ENCODE measurements around the gene TCFL5.

TCFL5 gene

DNA sequence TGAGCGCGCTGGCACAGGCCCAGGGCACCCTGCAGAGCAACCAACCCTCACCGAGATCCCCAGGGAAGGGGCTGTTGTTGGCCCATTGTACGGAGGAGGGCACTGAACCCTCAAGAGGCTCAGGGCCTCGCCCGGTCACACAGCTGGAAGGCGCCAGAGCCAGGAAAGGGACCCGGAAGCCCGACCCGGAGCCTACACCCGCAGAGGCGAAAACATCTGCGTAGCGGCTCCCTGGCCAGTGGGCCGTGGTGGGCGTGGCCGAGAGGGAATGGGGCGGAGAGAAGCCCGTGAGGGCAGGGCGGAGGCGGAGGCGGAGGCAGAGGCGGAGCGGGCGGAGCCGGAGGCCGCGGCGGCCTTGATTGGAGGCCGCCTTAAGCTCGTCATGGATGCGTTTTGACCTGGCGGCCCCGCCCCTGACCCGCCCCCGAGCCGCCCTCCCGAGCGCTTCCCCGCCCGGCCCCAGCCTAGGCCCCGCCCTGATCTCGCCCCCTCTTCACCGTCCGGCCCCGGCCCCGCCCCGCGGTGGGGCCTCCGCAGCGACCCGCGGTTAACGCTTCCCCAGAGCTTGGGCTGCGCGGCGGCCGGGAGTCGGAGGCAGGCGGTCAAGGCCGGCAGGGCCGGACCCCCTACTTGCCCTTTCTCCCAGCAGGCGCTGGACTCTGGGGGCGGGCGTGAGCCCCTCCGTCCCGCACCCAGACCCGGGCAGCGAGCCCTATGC lies 67.5 kb downstream of the TCFL5 start:
- no peaks in the 10 kb centered on the region for H3K9me3 ChIP-seq (ENCODE audit: control extremely low read depth in 1 of 5, control insufficient read depth in 4 of 5, insufficient read depth in 2 of 5, low read depth in 1 of 5, low read length in 4 of 5)
- no peaks in the 10 kb centered on the region for H3K27me3 ChIP-seq (replicated peaks in 2 of 5; ENCODE audit: control insufficient read depth in 4 of 5, insufficient read depth in 5 of 5, low read length in 4 of 5)
- H3K27ac ChIP-seq (ENCODE audit: insufficient read depth in 1 of 2, low read depth in 1 of 2, low read length in 2 of 2, poor library complexity in 1 of 2, severe bottlenecking in 2 of 2) = peak overlapping the region in 1 of 2 experiments; percentile 73
- H3K4me1 ChIP-seq (ENCODE audit: control extremely low read depth in 1 of 4, control insufficient read depth in 4 of 4, insufficient read depth in 4 of 4, low read length in 3 of 4) = peaks cover 0 to 40% (median 39%) of the 10 kb centered on the region in 4 experiments
- POLR2A ChIA-PET = no interaction called here
- DNase-seq = peak; percentile 90 to 95 (median 95)
- peak overlapping the region in 6 of 7 experiments; percentile 64 to 88 (median 74) for H3K4me3 ChIP-seq (ENCODE audit: control insufficient read depth in 1 of 7, extremely low read depth in 1 of 7, insufficient read depth in 4 of 7, low read depth in 2 of 7, low read length in 6 of 7)
- H3K36me3 ChIP-seq (ENCODE audit: control insufficient read depth in 4 of 4, insufficient read depth in 4 of 4, low read length in 3 of 4) = peaks cover 3 to 17% (median 11%) of the 10 kb centered on the region in 4 experiments
- CTCF ChIA-PET = interaction anchor here (1.2 to 2.0 kb wide), 4 partner anchors 15 to 206 kb away, joined by 3 to 6 read pairs (median 4); no protein-coding TSS in a partner anchor
- WGBS (ENCODE audit: insufficient coverage) = 1% methylated on average over 49 of the region's 69 CpGs

DNA sequence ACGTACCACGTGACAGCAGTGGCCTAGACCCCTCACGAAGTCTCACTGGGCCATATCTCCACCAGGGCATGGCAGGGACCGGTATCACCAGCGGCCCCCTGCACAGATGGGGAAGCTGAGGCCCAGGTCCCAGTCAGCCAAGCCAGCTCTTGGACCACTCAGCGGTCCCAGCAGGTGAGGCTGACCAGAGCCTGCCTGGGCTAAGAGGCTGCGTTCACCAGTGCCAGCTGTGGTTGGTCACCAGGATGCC lies 67.9 kb downstream of the TCFL5 start:
- 72% methylated on average over 7 of the region's 7 CpGs for WGBS (ENCODE audit: insufficient coverage)
- POLR2A ChIA-PET = no interaction called here
- Histone ChIP-seq H3K4me3 (ENCODE audit: control insufficient read depth in 1 of 7, extremely low read depth in 1 of 7, insufficient read depth in 4 of 7, low read depth in 2 of 7, low read length in 6 of 7) (peak overlapping the region in 4 of 7 experiments; percentile 6 to 60 (median 51)), H3K4me1 (ENCODE audit: control extremely low read depth in 1 of 4, control insufficient read depth in 4 of 4, insufficient read depth in 4 of 4, low read length in 3 of 4) (peaks cover 0 to 40% (median 39%) of the 10 kb centered on the region in 4 experiments), H3K27ac (ENCODE audit: insufficient read depth in 1 of 2, low read depth in 1 of 2, low read length in 2 of 2, poor library complexity in 1 of 2, severe bottlenecking in 2 of 2) (peak overlapping the region in 1 of 2 experiments; percentile 58), H3K36me3 (ENCODE audit: control insufficient read depth in 4 of 4, insufficient read depth in 4 of 4, low read length in 3 of 4) (peaks cover 0 to 12% (median 6%) of the 10 kb centered on the region in 4 experiments), H3K9me3 (ENCODE audit: control extremely low read depth in 1 of 5, control insufficient read depth in 4 of 5, insufficient read depth in 2 of 5, low read depth in 1 of 5, low read length in 4 of 5) (no peaks in the 10 kb centered on the region), H3K27me3 (replicated peaks in 2 of 5; ENCODE audit: control insufficient read depth in 4 of 5, insufficient read depth in 5 of 5, low read length in 4 of 5) (no peaks in the 10 kb centered on the region)
- peak in 1 of 3 donors; percentile 23 for DNase-seq
- CTCF ChIA-PET = interaction anchor here (1.2 to 2.0 kb wide), 4 partner anchors 15 to 206 kb away, joined by 3 to 6 read pairs (median 4); no protein-coding TSS in a partner anchor

DNA sequence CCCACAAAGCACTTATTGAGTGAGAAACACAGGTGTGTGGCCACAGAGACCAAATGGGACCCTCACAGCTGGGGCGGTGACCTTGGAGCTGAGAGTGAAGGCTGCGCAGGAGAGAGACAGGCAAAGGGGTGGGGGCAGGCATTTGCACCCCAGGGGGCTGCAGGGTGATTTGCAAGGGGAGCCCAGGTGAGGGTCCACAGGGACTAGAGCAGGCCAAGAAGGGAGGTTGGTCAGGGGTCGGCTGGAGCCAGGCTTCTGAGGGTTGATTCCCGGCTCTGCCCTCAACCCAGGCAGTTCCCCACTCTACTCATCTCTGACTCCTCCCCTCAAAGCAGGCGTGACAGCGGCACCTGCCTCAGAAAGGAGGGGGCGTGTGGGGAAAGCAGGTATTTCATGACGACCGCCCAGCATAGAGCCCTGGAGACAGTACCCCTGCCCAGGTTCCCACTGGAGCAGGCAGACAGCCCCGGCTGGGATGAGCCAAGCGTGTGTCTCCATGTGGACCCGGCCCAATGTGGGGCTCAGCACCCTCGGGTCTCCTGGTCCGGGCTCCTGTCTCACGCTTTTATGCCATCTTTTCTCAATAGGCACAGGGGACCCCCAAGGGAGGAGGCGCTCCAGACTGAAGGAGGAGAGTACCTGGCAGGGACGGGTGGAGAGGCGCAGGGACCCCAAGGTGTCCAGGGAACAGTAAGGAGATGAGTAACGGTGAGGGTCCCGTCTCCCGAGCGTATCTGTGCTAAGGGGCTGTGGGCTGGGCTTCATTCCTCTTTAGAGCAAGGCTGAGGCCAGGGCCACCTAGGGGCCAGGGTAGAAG lies 68.5 kb downstream of the TCFL5 start:
- Histone ChIP-seq H3K36me3 (ENCODE audit: control insufficient read depth in 4 of 4, insufficient read depth in 4 of 4, low read length in 3 of 4) (peaks cover 0 to 7% (median 2%) of the 10 kb centered on the region in 4 experiments), H3K27me3 (replicated peaks in 2 of 5; ENCODE audit: control insufficient read depth in 4 of 5, insufficient read depth in 5 of 5, low read length in 4 of 5) (no peaks in the 10 kb centered on the region), H3K9me3 (ENCODE audit: control extremely low read depth in 1 of 5, control insufficient read depth in 4 of 5, insufficient read depth in 2 of 5, low read depth in 1 of 5, low read length in 4 of 5) (no peaks in the 10 kb centered on the region), H3K4me3 (ENCODE audit: control insufficient read depth in 1 of 7, extremely low read depth in 1 of 7, insufficient read depth in 4 of 7, low read depth in 2 of 7, low read length in 6 of 7) (peak overlapping the region in 1 of 7 experiments; percentile 60), H3K27ac (ENCODE audit: insufficient read depth in 1 of 2, low read depth in 1 of 2, low read length in 2 of 2, poor library complexity in 1 of 2, severe bottlenecking in 2 of 2) (peak overlapping the region in 1 of 2 experiments; percentile 58), H3K4me1 (ENCODE audit: control extremely low read depth in 1 of 4, control insufficient read depth in 4 of 4, insufficient read depth in 4 of 4, low read length in 3 of 4) (peaks cover 0 to 40% (median 39%) of the 10 kb centered on the region in 4 experiments)
- ChIA-PET CTCF (interaction anchor here (1.1 to 2.2 kb wide), 13 partner anchors 10 to 293 kb away, joined by 3 to 13 read pairs (median 3); no protein-coding TSS in a partner anchor), POLR2A (no interaction called here)
- DNase-seq = no peak
- WGBS (ENCODE audit: insufficient coverage) = 92% methylated on average over 19 of the region's 22 CpGs

DNA sequence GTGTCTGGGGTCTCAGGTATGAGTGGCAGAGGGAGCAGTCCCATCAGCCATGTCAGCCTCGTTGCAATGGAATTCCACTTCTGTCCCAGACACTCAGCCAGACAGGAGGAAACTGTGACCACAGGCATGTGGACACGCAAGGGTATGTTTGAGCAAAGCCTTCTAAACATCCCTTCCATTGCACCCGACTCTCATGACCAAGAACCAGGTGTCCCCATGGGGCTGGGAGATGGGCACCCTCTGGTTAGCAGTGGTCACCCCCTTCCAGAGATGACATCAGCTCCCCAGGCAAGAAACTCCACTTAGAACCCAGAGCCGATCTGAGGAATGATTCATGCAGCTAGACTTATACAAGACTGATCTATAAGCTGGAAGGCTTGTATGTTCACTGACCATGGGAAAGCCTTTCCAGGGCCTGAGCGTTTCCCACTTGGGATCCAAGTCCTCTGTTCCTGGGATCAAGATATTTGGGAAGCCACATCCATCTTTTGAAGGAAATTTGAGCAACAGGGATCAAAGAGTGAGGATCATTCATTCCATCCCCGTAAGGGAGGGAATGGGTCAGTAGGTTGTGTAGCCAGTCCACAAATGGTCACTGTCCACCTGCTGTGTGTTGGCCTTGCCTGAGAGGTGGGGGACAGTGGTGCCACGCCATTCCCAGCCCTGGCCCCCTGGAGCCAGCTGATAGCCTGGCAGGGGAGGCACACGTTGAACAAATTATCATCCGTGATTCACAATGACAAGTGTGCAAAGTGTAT lies 69.3 kb downstream of the TCFL5 start:
- CTCF ChIA-PET = interaction anchor here (0.7 to 2.2 kb wide), 18 partner anchors 10 to 293 kb away, joined by 3 to 13 read pairs (median 5); no protein-coding TSS in a partner anchor
- no peaks in the 10 kb centered on the region for H3K27me3 ChIP-seq (replicated peaks in 2 of 5; ENCODE audit: control insufficient read depth in 4 of 5, insufficient read depth in 5 of 5, low read length in 4 of 5)
- H3K4me1 ChIP-seq (ENCODE audit: control extremely low read depth in 1 of 4, control insufficient read depth in 4 of 4, insufficient read depth in 4 of 4, low read length in 3 of 4) = peaks cover 0 to 45% (median 35%) of the 10 kb centered on the region in 4 experiments
- H3K4me3 ChIP-seq (ENCODE audit: control insufficient read depth in 1 of 7, extremely low read depth in 1 of 7, insufficient read depth in 4 of 7, low read depth in 2 of 7, low read length in 6 of 7) = no peak overlapping the region
- no peaks in the 10 kb centered on the region for H3K36me3 ChIP-seq (ENCODE audit: control insufficient read depth in 4 of 4, insufficient read depth in 4 of 4, low read length in 3 of 4)
- H3K9me3 ChIP-seq (ENCODE audit: control extremely low read depth in 1 of 5, control insufficient read depth in 4 of 5, insufficient read depth in 2 of 5, low read depth in 1 of 5, low read length in 4 of 5) = no peaks in the 10 kb centered on the region
- POLR2A ChIA-PET = interaction anchor here (0.7 kb wide), 1 partner anchor 123 kb away, joined by 3 read pairs; no protein-coding TSS in a partner anchor
- no peak overlapping the region for H3K27ac ChIP-seq (ENCODE audit: insufficient read depth in 1 of 2, low read depth in 1 of 2, low read length in 2 of 2, poor library complexity in 1 of 2, severe bottlenecking in 2 of 2)
- DNase-seq = no peak
- WGBS (ENCODE audit: insufficient coverage) = 86% methylated on average over 9 of the region's 9 CpGs

DNA sequence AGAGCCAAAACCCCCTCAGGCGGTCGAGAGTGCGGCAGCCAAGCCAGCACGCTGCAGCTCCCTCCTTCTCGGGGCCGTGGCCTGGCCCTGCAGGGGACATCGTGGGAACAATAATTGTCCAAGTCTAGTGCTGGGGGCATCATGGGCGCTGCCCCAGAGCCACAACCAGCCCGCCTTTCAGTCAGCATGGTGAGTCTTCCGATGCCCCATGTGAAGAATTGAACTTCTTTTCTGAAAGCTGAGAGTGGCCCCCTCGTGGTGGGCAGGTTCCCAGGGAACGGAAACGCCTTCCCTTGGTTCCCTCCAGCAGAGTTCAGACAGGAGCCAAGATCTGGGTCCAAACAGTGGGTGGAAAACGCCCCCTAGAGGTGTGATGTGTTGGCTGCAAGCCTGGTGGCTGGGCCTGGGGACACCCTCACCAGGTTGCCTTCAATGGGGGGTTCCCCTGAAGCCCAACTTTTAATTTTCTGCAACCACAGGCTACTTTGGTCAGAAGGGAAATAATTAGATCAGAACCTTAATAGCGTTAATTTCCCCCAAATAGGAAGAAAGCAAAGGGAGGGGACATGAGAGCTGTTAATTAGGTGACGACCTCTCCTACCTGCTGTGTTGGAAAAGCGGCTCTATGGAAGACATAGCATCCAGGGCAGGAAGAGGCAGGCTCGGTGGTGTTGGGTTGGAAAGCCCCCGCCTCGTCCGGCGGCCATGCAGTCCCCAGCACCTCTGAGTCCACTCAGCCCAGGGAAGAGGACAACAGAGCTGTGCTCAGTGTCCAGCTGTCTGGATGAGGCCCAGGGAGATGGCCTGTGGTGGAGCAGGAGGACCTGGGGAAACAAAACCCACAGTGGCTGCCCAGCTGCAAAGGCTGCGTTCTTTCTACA lies 70.1 kb downstream of the TCFL5 start:
- ChIA-PET POLR2A (interaction anchor here (0.6 to 0.7 kb wide), 2 partner anchors 105 to 122 kb away, joined by 3 read pairs; no protein-coding TSS in a partner anchor), CTCF (interaction anchor here (0.7 to 2.2 kb wide), 25 partner anchors 9 to 292 kb away, joined by 3 to 13 read pairs (median 3); partner anchors contain the start of gene NTSR1)
- peak; percentile 89 to 92 (median 89) for DNase-seq
- peak overlapping the region in 1 of 7 experiments; percentile 8 for H3K4me3 ChIP-seq (ENCODE audit: control insufficient read depth in 1 of 7, extremely low read depth in 1 of 7, insufficient read depth in 4 of 7, low read depth in 2 of 7, low read length in 6 of 7)
- WGBS (ENCODE audit: insufficient coverage) = 39% methylated on average over 18 of the region's 23 CpGs
- no peaks in the 10 kb centered on the region for H3K36me3 ChIP-seq (ENCODE audit: control insufficient read depth in 4 of 4, insufficient read depth in 4 of 4, low read length in 3 of 4)
- no peaks in the 10 kb centered on the region for H3K9me3 ChIP-seq (ENCODE audit: control extremely low read depth in 1 of 5, control insufficient read depth in 4 of 5, insufficient read depth in 2 of 5, low read depth in 1 of 5, low read length in 4 of 5)
- no peaks in the 10 kb centered on the region for H3K27me3 ChIP-seq (replicated peaks in 2 of 5; ENCODE audit: control insufficient read depth in 4 of 5, insufficient read depth in 5 of 5, low read length in 4 of 5)
- H3K27ac ChIP-seq (ENCODE audit: insufficient read depth in 1 of 2, low read depth in 1 of 2, low read length in 2 of 2, poor library complexity in 1 of 2, severe bottlenecking in 2 of 2) = no peak overlapping the region
- peaks cover 0 to 42% (median 30%) of the 10 kb centered on the region in 4 experiments for H3K4me1 ChIP-seq (ENCODE audit: control extremely low read depth in 1 of 4, control insufficient read depth in 4 of 4, insufficient read depth in 4 of 4, low read length in 3 of 4)

Data from common myeloid progenitor, CD34-positive (primary cell).